Pancreas (tissue), 10 donors: ENCODE results near the gene DNM1. TPM values are rescaled to one million over a fixed set of nuclear protein-coding genes. Genes with fewer than 3 reads are reported as not detected.

ENCODE experiments used
- ATAC-seq, 4 donors: fragments of 200-7000 bp; cut with Tn5 transposase; one replicate each; pipeline versions ENCODE4 v1.8.0 to v1.9.1; 2020; ENCODE audit warnings: mild to moderate bottlenecking in 4 of 4, moderate library complexity in 4 of 4
- DNase-seq, 6 donors: peaks; one replicate each; pipeline ENCODE4 v3.0.0-alpha.2; 2020
- FAIRE-seq: peaks from 2 replicates; lab custom pipeline; 2012; peaks lifted over from hg19 to GRCh38; lab: Jason Lieb, UNC
- H3K27ac ChIP-seq, 4 donors: fragments of 200-600 bp; sonication (generic); 1 replicate in 3 of 4; 2 replicates in 1 of 4; pipeline versions ENCODE4 v1.5.0 to v1.8.0; 2020
- H3K27me3 ChIP-seq, 4 donors: fragments of 200-600 bp; one replicate each; pipeline ENCODE4 v1.8.0; 2021
- H3K36me3 ChIP-seq, 3 donors: fragments of 200-600 bp; sonication (generic) in 1 of 3; one replicate each; pipeline versions ENCODE4 v1.5.0 to v1.8.0; 2020 to 2021
- H3K4me1 ChIP-seq, 3 donors: fragments of 200-600 bp; one replicate each; pipeline ENCODE4 v1.8.0; 2021
- H3K4me3 ChIP-seq, 4 donors: fragments of 200-600 bp; sonication (generic) in 2 of 4; one replicate each; pipeline versions ENCODE4 v1.5.0 to v1.8.0; 2020 to 2021
- H3K9me3 ChIP-seq, 4 donors: fragments of 200-600 bp; one replicate each; pipeline ENCODE4 v1.8.0; 2021
- WGBS, 2 donors: extraction: QIAGEN DNeasy Blood & Tissue Kit; methylation state at CpG; one replicate each; pipeline ENCODE4 v1.1.7; 2013; 5-methylcytosine and 5-hydroxymethylcytosine counted together
- intact Hi-C, 3 donors: fragments of 100-400 bp; cut with DNase I; formaldehyde crosslinking; loops; one replicate each; pipeline versions ENCODE4 v1.11.1 to v1.14.2; 2022
- polyA plus RNA-seq, 2 donors: library from polyadenylated mRNA; stranded (reverse); fragments of 200-250 nt; gene quantifications; one replicate each; pipeline ENCODE4 v1.2.3, GENCODE V29; 2013
- total RNA-seq, 6 donors: library from RNA; stranded (reverse); fragmentation: NEBNext Ultra II Directional in 4 of 6; extraction: Animal tissue kit (Norgen Biotek cat#: 25700) in 4 of 6; gene quantifications; one replicate each; pipeline versions ENCODE4 v1.2.1 to v1.2.4, GENCODE V29; 2021 to 2023
- TF ChIP-seq, protein P1 (sequence below), 4 donors: fragments of 200-600 bp; sonication (generic) in 3 of 4; IDR thresholded peaks; one replicate each; pipeline versions ENCODE4 v1.5.0 to v1.8.0; 2021; ENCODE audit warnings: antibody characterized with exemption in 4 of 4
- donor health status: healthy with polysubstance abuse.
- donor health status: DM: no; HTN: no; CAD: no; lungs with moderate emphysema.
- donor health status: DM: no; HTN: no; CAD: no.
- donor health status: control.
- donor health status: control.
- donor health status: Bipolar disorder and iron deficiency.
- donor health status: DM: yes; HTN: yes; CAD: no.
- donor health status: DM: no; HTN: no; CAD: no.
- donor health status: DM: no; HTN: no; CAD: no.
- donor health status: DM: yes; HTN: yes; CAD: no.

Gene DNM1
- total and polyA plus RNA-seq, 8 donors, result 5.8 to 23.1 (median 12.3) TPM

DNA sequence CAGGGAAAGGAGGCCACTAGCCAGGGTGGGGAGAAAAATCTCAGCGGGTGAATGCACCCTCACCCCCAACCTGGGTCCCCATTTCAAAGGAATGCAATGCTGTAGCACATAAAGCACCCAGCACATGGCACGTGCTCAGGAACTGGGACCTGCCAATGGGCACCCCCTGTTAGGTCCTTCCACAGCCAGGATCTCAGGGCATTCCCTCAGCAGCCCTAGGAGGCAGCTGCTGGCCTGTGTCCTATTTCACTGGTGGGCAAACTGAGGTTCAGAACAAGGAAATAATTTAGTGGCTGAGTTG is 8.8 kb downstream of the DNM1 start:
- TF ChIP-seq, protein P1, sequence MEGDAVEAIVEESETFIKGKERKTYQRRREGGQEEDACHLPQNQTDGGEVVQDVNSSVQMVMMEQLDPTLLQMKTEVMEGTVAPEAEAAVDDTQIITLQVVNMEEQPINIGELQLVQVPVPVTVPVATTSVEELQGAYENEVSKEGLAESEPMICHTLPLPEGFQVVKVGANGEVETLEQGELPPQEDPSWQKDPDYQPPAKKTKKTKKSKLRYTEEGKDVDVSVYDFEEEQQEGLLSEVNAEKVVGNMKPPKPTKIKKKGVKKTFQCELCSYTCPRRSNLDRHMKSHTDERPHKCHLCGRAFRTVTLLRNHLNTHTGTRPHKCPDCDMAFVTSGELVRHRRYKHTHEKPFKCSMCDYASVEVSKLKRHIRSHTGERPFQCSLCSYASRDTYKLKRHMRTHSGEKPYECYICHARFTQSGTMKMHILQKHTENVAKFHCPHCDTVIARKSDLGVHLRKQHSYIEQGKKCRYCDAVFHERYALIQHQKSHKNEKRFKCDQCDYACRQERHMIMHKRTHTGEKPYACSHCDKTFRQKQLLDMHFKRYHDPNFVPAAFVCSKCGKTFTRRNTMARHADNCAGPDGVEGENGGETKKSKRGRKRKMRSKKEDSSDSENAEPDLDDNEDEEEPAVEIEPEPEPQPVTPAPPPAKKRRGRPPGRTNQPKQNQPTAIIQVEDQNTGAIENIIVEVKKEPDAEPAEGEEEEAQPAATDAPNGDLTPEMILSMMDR (IDR thresholded peaks at IDR 0.05), result no peak
- peak in 1 of 6 donors; percentile 39 for DNase-seq
- WGBS, 2 donors, result 11 to 17% methylated on average over 2 of the region's 2 CpGs
- Histone ChIP-seq H3K27me3 (no peaks in the 10 kb centered on the region), H3K36me3 (no peaks in the 10 kb centered on the region), H3K9me3 (no peaks in the 10 kb centered on the region), H3K4me3 (no peak overlapping the region), H3K27ac (peak overlapping the region in 2 of 4 donors; percentile 60 to 64), H3K4me1 (peaks cover 13 to 33% (median 16%) of the 10 kb centered on the region in 3 donors)
- intact Hi-C loops, result no loop called here
- peak in 2 of 4 donors; percentile 10 to 11 for ATAC-seq
- no peak for FAIRE-seq

DNA sequence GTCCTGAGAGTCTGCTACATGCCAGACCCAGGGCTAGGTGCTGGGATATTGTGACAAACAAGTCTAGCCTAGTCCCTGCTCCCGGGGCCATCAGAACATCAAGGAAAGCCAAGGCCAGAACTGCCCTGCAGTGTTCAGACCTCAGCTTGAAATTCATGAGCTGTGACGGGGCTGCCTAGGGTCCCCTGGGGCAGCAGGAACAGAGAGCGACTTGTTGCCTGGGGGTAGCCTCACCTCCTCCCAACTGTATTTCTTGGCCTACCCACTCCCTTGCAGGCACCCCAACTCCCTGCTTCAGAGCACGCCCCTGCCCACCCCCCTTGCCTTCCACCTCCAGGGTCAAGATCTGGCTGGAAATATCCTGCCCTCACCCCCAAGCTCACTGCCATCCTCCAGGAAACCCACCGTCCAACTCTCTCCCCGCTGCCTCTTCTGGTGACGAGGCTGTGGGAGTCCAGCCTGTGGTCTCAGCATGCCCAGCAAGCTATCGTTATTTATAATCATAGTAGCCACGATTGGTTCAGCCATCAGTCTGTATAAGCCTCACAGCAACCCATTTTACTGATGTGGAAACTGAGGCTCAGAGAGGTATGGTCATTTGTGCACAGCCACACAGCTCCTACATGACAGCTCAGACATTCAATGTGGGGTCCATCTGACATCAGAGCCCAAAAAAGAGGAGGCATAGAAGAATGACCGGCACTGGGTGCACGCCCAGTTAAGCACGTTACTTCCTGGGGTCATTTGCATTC is 10.7 kb downstream of the DNM1 start:
- H3K27me3 ChIP-seq, result no peaks in the 10 kb centered on the region
- intact Hi-C loops, result no loop called here
- H3K9me3 ChIP-seq, result no peaks in the 10 kb centered on the region
- TF ChIP-seq, protein P1 (IDR thresholded peaks at IDR 0.05), result no peak
- H3K4me1 ChIP-seq, result peaks cover 16 to 42% (median 20%) of the 10 kb centered on the region in 3 donors
- H3K4me3 ChIP-seq, result no peak overlapping the region
- peak in 2 of 6 donors; percentile 23 to 45 for DNase-seq
- H3K36me3 ChIP-seq, result no peaks in the 10 kb centered on the region
- WGBS, 2 donors, result 70 to 75% methylated on average over 12 of the region's 12 CpGs
- FAIRE-seq, result no peak
- no peak for ATAC-seq
- H3K27ac ChIP-seq, result peak overlapping the region; percentile 75 to 90 (median 81)

DNA sequence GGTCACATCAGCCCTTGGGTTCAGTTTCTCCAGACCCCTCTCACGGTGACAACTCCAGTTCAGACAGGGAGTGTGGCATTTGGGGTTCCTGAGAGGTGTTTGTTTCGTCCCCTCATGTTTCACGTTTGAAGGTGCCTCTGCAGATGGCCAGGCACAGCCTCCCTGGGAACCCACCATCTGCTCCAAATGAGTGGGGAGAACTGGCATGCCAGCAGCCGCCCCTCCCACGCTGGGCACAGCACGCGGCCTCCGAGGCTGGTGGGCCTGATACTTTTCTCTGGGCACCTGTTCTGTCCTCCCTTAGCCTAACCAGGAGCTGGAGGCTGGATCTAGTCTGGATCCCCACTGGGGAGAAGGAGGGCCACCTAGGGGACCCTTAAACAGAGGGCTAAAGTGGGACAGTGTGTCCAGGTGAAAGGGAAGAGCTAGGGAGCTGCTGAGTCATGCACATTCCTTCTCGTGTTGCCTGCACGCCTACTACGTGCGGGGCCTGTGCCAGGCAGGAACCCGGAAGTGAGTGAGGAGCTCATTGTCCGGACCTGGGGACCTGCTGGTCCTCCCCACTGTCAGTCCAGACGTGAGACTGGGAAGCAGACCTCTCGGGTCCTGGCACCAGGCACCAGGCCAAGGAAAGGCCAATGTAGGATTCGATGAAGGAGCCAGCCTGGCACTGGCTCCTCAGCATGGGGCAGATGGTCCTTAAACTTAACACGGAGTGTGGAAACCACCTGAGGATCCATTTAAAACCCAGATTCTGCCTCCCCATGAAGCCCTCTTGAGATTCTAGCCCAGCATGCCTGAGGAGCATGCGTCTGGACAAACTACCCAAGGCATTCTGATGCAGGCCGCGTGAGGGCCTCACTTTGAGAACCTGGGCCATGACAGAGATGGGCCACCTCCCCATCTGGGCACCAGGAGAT is 11.7 kb downstream of the DNM1 start:
- WGBS, 2 donors, result 32% methylated on average over 21 of the region's 21 CpGs
- ATAC-seq, result peak; percentile 37 to 59 (median 46)
- peak; percentile 80 to 89 (median 86) for DNase-seq
- H3K27me3 ChIP-seq, result no peaks in the 10 kb centered on the region
- H3K27ac ChIP-seq, result peak overlapping the region; percentile 75 to 90 (median 81)
- H3K36me3 ChIP-seq, result no peaks in the 10 kb centered on the region
- no peaks in the 10 kb centered on the region for H3K9me3 ChIP-seq
- TF ChIP-seq, protein P1 (IDR thresholded peaks at IDR 0.05), result no peak
- intact Hi-C loops, result no loop called here
- H3K4me1 ChIP-seq, result peaks cover 16 to 42% (median 20%) of the 10 kb centered on the region in 3 donors
- H3K4me3 ChIP-seq, result no peak overlapping the region
- no peak for FAIRE-seq

DNA sequence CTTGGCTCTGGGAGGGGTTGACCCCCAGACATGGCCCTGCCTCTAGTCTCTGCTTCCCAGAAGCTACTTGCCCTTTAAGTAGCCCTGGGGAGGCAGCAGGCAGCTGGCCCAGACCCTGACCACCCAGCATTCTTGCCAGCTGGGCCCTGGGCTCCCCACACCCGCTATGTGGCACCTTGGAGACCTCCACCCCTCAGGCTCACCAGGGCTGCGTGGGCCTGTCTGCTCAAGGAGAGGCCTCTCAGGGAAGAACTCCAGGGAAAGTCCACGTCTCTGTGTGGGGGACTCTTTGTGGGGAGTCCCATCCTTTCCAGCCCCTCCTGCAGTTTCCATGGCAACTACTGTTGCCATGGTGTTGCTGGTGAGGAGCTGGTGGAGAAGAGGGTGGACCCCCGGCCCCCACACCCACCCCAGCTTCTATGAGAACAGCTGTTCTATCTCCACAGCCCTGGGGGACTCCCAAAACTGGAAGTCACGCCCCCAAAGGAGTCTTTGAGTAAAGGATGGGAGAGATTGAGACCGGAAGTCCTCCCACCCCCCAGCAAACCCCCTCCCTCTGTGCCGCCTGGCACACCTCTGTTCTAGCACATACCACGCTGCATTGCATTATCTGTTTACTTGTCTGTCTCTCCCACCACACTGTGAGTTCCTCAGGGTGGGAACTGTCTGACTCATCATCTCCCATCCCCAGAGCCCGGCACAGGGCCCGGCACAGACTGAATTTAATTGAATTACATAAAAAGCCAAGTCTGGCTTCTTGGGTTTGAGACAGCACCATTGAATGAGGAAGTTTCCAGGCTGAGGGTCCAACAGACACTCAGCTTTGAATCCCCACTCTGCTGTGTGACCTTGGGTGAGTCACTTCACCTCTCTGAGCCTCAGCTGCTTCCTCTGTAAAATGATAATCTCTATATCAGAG is 12.6 kb downstream of the DNM1 start:
- ATAC-seq (no peak), FAIRE-seq (no peak), DNase-seq (peak in 2 of 6 donors; percentile 28 to 48)
- H3K27ac ChIP-seq, result peak overlapping the region; percentile 75 to 90 (median 81)
- no peaks in the 10 kb centered on the region for H3K9me3 ChIP-seq
- intact Hi-C loops, result no loop called here
- 80 to 86% methylated on average over 10 of the region's 10 CpGs for WGBS, 2 donors
- no peak overlapping the region for H3K4me3 ChIP-seq
- H3K4me1 ChIP-seq, result peaks cover 16 to 40% (median 20%) of the 10 kb centered on the region in 3 donors
- TF ChIP-seq, protein P1 (IDR thresholded peaks at IDR 0.05), result no peak
- H3K27me3 ChIP-seq, result no peaks in the 10 kb centered on the region
- H3K36me3 ChIP-seq, result no peaks in the 10 kb centered on the region
